Peyer's patch (tissue), 4 donors: Measurements from ENCODE around the gene GABRB1.

Experiments
- POLR2A ChIP-seq, 2 donors: fragments of 450-650 bp; IDR thresholded peaks; one replicate each; pipeline ENCODE4 v1.5.1; 2017; ENCODE audit warnings: antibody characterized with exemption in 2 of 2, mild to moderate bottlenecking in 2 of 2, moderate library complexity in 2 of 2
- TF ChIP-seq, protein P1 (sequence below), 6 experiments: fragments of 450-650 bp in 4 of 6; fragments of 200-600 bp in 2 of 6; sonication (generic) in 1 of 6; IDR thresholded peaks; one replicate each; pipeline ENCODE4 v1.5.1; 2017 to 2019; ENCODE audit warnings: antibody characterized with exemption in 6 of 6, mild to moderate bottlenecking in 3 of 6, moderate library complexity in 1 of 6

DNA sequence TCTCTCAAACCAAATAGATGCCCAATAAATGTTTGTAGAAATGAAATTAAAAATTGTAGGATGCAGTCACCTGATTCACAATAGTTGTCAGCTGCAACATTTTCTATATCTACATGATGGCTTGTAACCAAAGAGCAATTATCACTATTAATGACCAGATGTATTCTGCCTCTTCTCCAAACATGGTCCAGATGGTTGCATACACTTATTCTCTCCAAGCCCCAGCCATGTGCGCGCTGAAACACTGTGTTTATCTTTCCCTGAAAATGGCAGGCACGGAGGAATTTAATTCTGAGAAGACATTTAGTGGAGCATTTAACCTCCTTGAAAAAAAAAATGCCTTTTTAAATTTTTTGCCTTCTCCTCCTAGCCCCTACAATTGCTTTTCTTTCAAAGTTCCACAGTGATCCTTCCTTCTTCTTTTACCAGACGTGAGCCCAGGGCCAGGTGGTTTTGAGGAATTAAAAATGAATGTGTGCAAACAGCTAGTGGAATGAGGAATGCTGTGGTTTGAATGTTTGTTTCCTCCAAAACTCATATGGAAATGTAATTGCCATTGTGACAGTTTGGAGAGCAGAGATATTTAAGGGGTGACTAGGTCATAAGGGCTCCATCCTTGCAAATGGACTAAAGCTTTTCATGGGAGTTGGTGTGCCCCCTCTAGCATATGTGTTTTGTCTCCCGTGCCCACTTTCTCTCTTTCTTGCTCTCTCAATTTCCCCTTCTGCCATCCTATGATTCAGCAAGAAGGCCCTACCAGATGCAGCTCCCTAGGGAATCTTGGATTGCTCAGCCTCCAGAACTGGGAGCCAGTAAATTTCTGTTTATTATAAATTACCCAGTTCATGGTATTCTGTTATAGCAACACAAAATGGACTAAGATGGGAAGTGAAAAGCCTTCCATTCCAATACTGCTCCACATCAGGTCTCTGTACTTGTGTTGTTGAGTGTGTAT is 136.0 kb downstream of the GABRB1 start:
- TF ChIP-seq, protein P1, sequence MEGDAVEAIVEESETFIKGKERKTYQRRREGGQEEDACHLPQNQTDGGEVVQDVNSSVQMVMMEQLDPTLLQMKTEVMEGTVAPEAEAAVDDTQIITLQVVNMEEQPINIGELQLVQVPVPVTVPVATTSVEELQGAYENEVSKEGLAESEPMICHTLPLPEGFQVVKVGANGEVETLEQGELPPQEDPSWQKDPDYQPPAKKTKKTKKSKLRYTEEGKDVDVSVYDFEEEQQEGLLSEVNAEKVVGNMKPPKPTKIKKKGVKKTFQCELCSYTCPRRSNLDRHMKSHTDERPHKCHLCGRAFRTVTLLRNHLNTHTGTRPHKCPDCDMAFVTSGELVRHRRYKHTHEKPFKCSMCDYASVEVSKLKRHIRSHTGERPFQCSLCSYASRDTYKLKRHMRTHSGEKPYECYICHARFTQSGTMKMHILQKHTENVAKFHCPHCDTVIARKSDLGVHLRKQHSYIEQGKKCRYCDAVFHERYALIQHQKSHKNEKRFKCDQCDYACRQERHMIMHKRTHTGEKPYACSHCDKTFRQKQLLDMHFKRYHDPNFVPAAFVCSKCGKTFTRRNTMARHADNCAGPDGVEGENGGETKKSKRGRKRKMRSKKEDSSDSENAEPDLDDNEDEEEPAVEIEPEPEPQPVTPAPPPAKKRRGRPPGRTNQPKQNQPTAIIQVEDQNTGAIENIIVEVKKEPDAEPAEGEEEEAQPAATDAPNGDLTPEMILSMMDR (IDR thresholded peaks at IDR 0.05), result no peak
- no peak for TF ChIP-seq POLR2A (IDR thresholded peaks at IDR 0.05)
